NB4 (cell line): ENCODE measurements around the gene ATP5PO.

ENCODE experiments used
- DNase-seq: peaks from one replicate; pipeline ENCODE4 v3.0.0; 2010; ENCODE audit warnings: low read depth
- H3K4me3 ChIP-seq: one replicate; pipeline ENCODE4 v1.5.1; 2011; ENCODE audit warnings: mild to moderate bottlenecking, low read depth, low read length, moderate library complexity
- MYC ChIP-seq: IDR thresholded peaks from 2 replicates; pipeline ENCODE4 v1.6.1; 2011; ENCODE audit warnings: low read depth, low read length
- POLR2A ChIP-seq: IDR thresholded peaks from 2 replicates; pipeline ENCODE4 v1.6.1; 2011; ENCODE audit warnings: mild to moderate bottlenecking; ENCODE audit not compliant: insufficient read length; ENCODE audit errors: extremely low read depth
- TF ChIP-seq, protein P1 (sequence below): IDR thresholded peaks from 2 replicates; pipeline ENCODE4 v1.6.1; 2011; ENCODE audit warnings: low read depth, low read length
- TF ChIP-seq, protein P2 (sequence below): IDR thresholded peaks from one replicate; pipeline ENCODE4 v1.5.1; 2012; ENCODE audit warnings: low read depth, low read length

Gene ATP5PO

DNA sequence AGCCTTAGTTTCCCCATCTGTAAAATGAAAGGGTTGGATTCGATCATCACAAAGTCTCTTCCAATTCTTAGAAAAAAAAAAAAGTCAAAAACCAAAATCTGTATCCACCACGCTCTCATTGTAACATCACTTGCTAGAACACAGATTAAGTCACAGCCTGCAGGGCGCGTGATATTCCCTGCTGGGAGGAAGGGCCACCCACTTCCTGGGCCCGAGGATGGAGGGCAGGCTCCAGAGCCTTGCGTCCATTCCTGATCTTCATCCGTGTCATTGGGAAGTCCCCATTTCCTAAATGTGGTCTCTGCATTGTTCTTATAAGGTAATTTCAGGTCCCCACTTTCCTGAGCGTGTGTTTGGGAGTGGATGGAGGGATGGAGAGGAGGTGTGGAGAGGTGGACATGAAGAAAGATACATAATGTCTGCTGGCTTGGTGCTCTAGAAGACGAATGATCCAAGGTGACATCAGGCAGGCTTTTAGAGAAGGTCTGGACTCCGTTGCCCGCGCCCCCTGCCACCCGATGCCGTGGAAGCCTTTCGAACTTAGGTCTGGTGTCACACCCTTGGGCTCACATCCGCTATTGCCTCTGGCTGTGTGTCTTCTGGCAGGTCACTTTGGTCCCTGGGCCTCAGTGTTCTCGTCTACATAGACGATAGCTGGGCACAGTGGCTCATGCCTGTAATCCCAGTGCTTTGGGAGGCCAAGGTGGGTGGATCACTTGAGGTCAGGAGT lies 56.1 kb downstream of the ATP5PO start:
- TF ChIP-seq MYC: no peak
- TF ChIP-seq, protein P1, sequence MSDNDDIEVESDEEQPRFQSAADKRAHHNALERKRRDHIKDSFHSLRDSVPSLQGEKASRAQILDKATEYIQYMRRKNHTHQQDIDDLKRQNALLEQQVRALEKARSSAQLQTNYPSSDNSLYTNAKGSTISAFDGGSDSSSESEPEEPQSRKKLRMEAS: no peak
- TF ChIP-seq, protein P2, sequence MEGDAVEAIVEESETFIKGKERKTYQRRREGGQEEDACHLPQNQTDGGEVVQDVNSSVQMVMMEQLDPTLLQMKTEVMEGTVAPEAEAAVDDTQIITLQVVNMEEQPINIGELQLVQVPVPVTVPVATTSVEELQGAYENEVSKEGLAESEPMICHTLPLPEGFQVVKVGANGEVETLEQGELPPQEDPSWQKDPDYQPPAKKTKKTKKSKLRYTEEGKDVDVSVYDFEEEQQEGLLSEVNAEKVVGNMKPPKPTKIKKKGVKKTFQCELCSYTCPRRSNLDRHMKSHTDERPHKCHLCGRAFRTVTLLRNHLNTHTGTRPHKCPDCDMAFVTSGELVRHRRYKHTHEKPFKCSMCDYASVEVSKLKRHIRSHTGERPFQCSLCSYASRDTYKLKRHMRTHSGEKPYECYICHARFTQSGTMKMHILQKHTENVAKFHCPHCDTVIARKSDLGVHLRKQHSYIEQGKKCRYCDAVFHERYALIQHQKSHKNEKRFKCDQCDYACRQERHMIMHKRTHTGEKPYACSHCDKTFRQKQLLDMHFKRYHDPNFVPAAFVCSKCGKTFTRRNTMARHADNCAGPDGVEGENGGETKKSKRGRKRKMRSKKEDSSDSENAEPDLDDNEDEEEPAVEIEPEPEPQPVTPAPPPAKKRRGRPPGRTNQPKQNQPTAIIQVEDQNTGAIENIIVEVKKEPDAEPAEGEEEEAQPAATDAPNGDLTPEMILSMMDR: no peak
- TF ChIP-seq POLR2A: no peak
- no peak for DNase-seq
- H3K4me3 ChIP-seq: no peak overlapping the region

GRCh38 chr21:33858667-33859372 lies 56.8 kb downstream of the ATP5PO start:
- TF ChIP-seq, protein P2: no peak
- TF ChIP-seq, protein P1: no peak
- TF ChIP-seq POLR2A (no peak), MYC (no peak)
- no peak for DNase-seq
- no peak overlapping the region for H3K4me3 ChIP-seq

DNA sequence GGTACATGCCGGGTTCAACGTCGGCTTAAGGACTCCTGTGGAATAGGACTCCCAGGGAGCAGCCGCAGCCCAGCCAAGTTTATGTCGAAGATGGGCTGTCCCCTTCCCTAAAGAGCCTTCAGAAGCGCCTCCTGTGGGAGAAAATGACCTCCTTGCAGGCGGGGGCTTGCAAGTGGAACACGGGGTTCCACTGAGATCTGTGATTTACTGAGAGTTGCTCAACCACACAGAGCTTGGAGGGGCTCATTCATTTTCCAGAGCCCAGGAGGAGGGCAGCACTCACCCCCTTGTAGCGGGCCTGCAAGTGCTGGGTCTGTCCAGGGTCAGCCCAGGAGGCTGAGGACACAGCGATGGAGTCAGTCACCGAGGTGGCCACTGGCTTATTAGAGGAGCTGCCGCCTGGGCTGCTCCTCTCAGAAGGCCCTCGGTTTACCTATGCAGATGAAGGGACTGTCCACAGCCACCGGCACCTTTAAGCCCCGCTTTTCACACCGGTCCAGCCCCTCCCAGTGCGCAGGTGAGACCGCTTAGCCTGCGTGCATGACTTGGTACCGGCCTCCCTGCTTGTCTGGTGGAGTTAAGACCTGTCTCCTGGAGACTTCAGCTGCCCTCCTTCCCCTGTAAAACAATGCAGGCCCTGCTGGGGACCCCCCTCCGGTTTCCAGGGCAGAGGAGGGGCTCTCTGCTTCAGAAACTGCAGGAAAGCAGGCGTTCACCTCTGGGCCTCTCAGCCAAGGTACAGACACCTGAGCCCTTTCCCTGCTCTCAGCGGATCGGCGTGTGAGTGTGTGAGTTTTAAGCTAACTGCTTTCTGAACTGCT lies 57.5 kb downstream of the ATP5PO start:
- H3K4me3 ChIP-seq: no peak overlapping the region
- TF ChIP-seq, protein P2: no peak
- TF ChIP-seq MYC: no peak
- TF ChIP-seq POLR2A: no peak
- TF ChIP-seq, protein P1: no peak
- DNase-seq: no peak

DNA sequence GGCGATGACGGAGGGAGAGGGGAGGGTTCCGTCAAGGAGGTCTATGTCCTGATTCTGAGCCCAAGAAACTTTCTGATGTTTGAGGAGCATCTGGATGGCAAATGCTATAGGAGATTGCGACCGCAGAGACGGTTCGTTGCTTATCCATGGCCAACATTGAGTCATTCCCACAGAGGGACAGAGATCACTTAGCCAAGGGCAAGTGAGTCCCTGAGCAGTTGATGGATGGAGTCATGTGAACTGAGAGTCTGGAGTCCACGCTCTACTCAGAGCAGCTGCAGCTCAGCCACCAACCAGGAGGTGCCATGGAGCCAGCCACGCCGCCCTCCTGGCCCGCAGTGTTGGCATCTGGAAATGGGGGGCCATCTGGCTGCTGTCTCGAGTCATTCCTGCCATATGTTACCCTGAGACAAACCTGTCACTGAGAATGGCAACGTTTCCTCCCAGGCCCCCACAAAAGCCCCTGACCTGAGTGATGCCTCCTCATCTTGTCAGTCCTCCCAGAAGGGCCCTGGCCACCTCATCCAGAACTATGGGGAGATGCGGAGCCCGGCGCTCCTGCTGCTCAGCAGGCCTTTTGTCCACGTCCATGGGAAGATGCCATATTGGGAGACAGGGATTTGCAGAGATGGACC lies 58.6 kb downstream of the ATP5PO start:
- TF ChIP-seq, protein P1: no peak
- TF ChIP-seq MYC: no peak
- TF ChIP-seq POLR2A: no peak
- TF ChIP-seq, protein P2: no peak
- H3K4me3 ChIP-seq: no peak overlapping the region
- no peak for DNase-seq

DNA sequence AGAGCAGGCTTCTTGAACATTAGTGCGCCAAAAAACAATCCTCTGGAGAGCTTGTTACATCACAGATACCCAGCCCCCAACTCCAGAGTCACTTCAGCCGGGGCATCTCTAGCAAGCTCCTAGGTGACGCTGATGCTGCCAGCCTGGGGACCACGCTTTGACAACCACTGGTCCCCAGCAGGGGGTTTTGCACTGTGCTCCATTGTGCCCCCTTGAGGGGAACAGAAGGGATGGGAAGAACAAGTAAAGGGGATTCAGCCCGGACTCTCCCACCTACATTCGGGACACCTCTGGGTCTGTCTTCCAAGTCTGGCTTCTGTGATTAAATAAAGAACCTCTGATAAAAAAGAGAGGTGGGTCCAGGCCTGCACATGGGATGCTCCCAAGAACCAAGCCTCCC lies 60.4 kb downstream of the ATP5PO start:
- no peak overlapping the region for H3K4me3 ChIP-seq
- TF ChIP-seq, protein P2: peak; percentile 46
- no peak for TF ChIP-seq POLR2A
- DNase-seq: peak; percentile 28
